Skeletal muscle satellite cell (primary cell): Measurements from ENCODE around the gene RETSAT.
A peak's percentile ranks its signal among the peaks of the same experiment; 100 is the strongest.
"Not testable (repeated sequence)": the region's sequence is repeated elsewhere in the genome, so short reads cannot be mapped to it uniquely, and the experiment has no call there.

Experiments used
- H3K27me3 ChIP-seq: 2 replicates; pipeline ENCODE4 v1.7.0; 2013; ENCODE audit warnings: low read length; ENCODE audit not compliant: control insufficient read depth, insufficient read depth
- H3K36me3 ChIP-seq: 2 replicates; pipeline ENCODE4 v1.7.0; 2013; ENCODE audit warnings: mild to moderate bottlenecking, control low read depth, low read length; ENCODE audit not compliant: insufficient read depth
- H3K4me1 ChIP-seq: 2 replicates; pipeline ENCODE4 v1.7.0; 2013; ENCODE audit warnings: low read length; ENCODE audit not compliant: control insufficient read depth, insufficient read depth
- H3K4me2 ChIP-seq: 2 replicates; pipeline ENCODE4 v1.7.0; 2013; ENCODE audit warnings: mild to moderate bottlenecking, low read length
- H3K4me3 ChIP-seq: 2 replicates; pipeline ENCODE4 v1.7.0; 2013; ENCODE audit warnings: low read length
- H3K9ac ChIP-seq: 2 replicates; pipeline ENCODE4 v1.7.0; 2013; ENCODE audit warnings: mild to moderate bottlenecking, low read depth, low read length, moderate library complexity
- H3K9me3 ChIP-seq: replicated peaks from 2 replicates; pipeline ENCODE4 v1.7.0; 2013; ENCODE audit warnings: mild to moderate bottlenecking, control low read depth, low read length

RETSAT gene

DNA sequence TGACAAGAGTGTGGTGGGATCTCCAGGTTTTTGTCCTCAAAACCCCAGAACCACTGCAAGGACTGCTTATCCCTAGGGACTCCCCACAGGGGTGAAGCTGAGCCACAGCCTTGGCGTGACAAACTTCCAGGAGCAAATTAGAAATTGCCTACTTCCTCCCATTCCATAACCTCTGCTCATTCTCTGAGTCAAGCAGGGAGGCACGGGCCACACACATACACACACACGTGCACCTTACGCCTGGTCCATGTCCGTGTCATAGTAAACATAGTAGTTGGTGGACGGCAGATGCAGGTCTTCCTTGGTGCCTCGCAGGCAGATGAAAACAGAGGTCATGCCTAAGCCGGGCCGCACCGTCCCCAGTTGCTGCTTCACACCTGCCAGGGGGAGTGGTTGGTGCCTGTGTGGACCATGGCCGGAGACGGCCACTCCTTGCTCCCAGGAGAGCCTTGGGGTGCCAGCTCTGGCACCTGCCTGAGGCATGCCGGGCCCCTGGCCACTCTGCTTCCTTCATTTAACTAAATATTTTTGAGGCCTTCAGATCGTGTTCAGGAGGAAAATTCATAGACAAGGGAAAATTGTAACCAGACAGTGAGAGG, 9.9 kb downstream of the RETSAT start:
- Histone ChIP-seq H3K27me3 (no peaks in the 10 kb centered on the region), H3K4me1 (no peaks in the 10 kb centered on the region), H3K9me3 (no peaks in the 10 kb centered on the region), H3K4me2 (no peak overlapping the region), H3K36me3 (peaks cover 39% of the 10 kb centered on the region), H3K4me3 (no peak overlapping the region), H3K9ac (no peak overlapping the region)

GRCh38 chr2:85343207-85343895, 11.0 kb downstream of the RETSAT start:
- H3K27me3 ChIP-seq, H3K4me2 ChIP-seq, H3K9me3 ChIP-seq, H3K4me1 ChIP-seq, H3K9ac ChIP-seq, H3K4me3 ChIP-seq: not testable (repeated sequence)
- H3K36me3 ChIP-seq, result peaks cover 33% of the 10 kb centered on the region

DNA sequence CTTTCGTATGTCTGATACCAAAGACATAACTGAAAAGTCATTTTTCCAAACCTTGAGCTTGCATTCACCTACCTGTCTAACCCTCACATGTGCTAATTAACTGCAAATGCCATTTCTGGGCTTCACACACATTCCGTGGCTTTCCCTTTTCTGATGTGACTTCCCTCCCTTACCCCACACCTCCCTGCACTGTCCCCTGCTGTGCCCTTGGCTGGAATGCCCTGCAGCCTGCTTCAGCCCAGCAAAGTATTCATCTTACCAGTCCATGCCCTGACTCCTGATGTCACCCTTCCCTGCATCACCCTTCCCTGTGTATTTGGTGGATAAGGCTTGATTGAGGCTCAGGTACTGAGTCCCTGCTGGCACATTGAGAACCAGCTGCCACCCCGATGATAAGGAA, 12.2 kb downstream of the RETSAT start:
- no peak overlapping the region for H3K9ac ChIP-seq
- no peaks in the 10 kb centered on the region for H3K4me1 ChIP-seq
- H3K4me2 ChIP-seq, result no peak overlapping the region
- H3K4me3 ChIP-seq, result no peak overlapping the region
- H3K27me3 ChIP-seq, result peaks cover 15% of the 10 kb centered on the region
- H3K9me3 ChIP-seq, result no peaks in the 10 kb centered on the region
- peaks cover 33% of the 10 kb centered on the region for H3K36me3 ChIP-seq

DNA sequence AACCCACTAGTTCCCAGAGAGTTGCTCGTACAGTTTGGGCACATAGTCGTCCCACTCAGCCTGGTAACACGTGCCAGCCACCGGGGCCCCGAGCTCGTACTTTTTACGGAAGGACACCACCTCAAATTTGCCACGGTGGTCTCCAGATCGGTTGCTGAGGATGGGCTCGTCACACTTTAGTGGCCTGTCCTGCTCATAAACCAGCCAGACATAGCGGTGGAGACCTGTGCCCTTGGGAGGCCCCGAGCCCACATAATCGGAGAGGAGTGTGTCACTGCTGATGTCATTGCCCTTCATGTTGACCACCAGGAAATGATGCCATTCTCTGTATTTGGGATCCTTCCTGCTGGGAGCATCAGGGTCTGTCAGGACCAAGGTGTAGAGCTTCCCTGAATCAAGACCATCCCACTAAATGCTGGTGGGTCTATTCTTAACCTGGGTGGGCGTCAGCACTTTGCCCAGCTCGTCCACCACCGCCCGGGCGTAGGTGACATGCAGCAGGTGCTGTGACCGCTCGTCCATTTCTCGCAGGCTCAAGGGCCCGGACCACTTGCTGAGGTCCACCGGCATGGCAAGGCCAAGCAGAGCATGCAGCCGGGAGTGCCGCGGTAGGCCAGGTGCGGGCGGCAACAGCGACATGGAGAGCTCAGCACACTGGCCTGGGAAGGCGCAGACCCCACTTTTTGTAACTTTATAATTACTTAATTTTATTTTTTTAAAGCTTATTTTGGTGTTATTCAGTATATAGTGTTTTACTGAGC, 12.9 kb downstream of the RETSAT start:
- H3K4me2 ChIP-seq, result no peak overlapping the region
- peaks cover 15% of the 10 kb centered on the region for H3K27me3 ChIP-seq
- H3K9ac ChIP-seq, result no peak overlapping the region
- peaks cover 28% of the 10 kb centered on the region for H3K36me3 ChIP-seq
- no peak overlapping the region for H3K4me3 ChIP-seq
- no peaks in the 10 kb centered on the region for H3K4me1 ChIP-seq
- no peaks in the 10 kb centered on the region for H3K9me3 ChIP-seq

GRCh38 chr2:85340034-85340892, 14.1 kb downstream of the RETSAT start:
- H3K4me3 ChIP-seq, result peak overlapping the region; percentile 26
- H3K9me3 ChIP-seq, result no peaks in the 10 kb centered on the region
- peaks cover 15% of the 10 kb centered on the region for H3K27me3 ChIP-seq
- peaks cover 16% of the 10 kb centered on the region for H3K36me3 ChIP-seq
- no peaks in the 10 kb centered on the region for H3K4me1 ChIP-seq
- peak overlapping the region; percentile 68 for H3K4me2 ChIP-seq
- no peak overlapping the region for H3K9ac ChIP-seq

- no peaks in the 10 kb centered on the region for H3K4me1 ChIP-seq
- H3K27me3 ChIP-seq, result peaks cover 15% of the 10 kb centered on the region
Measured at GRCh38 chr2:85334928-85335327, 19.4 kb downstream of the RETSAT start.

GRCh38 chr2:85333877-85334276, 20.5 kb downstream of the RETSAT start:
- H3K4me2 ChIP-seq, H3K36me3 ChIP-seq, H3K9ac ChIP-seq, H3K4me1 ChIP-seq, H3K9me3 ChIP-seq, H3K4me3 ChIP-seq: not testable (repeated sequence)
- peaks cover 15% of the 10 kb centered on the region for H3K27me3 ChIP-seq

More at GRCh38 chr2:85334928-85335327, 19.4 kb downstream of the RETSAT start:
- H3K4me2 ChIP-seq, result no peak overlapping the region
- H3K36me3 ChIP-seq, result no peaks in the 10 kb centered on the region
- H3K9me3 ChIP-seq, result no peaks in the 10 kb centered on the region
- no peak overlapping the region for H3K4me3 ChIP-seq
- no peak overlapping the region for H3K9ac ChIP-seq

- Histone ChIP-seq H3K27me3 (no peaks in the 10 kb centered on the region), H3K4me2 (no peak overlapping the region), H3K4me3 (no peak overlapping the region), H3K9ac (no peak overlapping the region), H3K36me3 (peaks cover 11% of the 10 kb centered on the region), H3K4me1 (peaks cover 5% of the 10 kb centered on the region), H3K9me3 (no peaks in the 10 kb centered on the region)
Measured at GRCh38 chr2:85330839-85331636, 23.3 kb downstream of the RETSAT start.

- not testable (repeated sequence) for H3K4me3 ChIP-seq, H3K9me3 ChIP-seq, H3K27me3 ChIP-seq, H3K9ac ChIP-seq, H3K4me2 ChIP-seq
- peaks cover 11% of the 10 kb centered on the region for H3K4me1 ChIP-seq
- H3K36me3 ChIP-seq, result peaks cover 17% of the 10 kb centered on the region
Measured at GRCh38 chr2:85329701-85330100, 24.6 kb downstream of the RETSAT start.

- H3K27me3 ChIP-seq, result no peaks in the 10 kb centered on the region
- no peak overlapping the region for H3K4me2 ChIP-seq
- peaks cover 14% of the 10 kb centered on the region for H3K4me1 ChIP-seq
- peaks cover 22% of the 10 kb centered on the region for H3K36me3 ChIP-seq
- H3K4me3 ChIP-seq, result no peak overlapping the region
- H3K9ac ChIP-seq, result no peak overlapping the region
- H3K9me3 ChIP-seq, result no peaks in the 10 kb centered on the region
Measured at GRCh38 chr2:85329181-85329651, 25.1 kb downstream of the RETSAT start.
